HG03159 (cell line): ENCODE measurements around the gene FSHR.

Experiments
- ATAC-seq: cut with Tn5 transposase; IDR thresholded peaks from one replicate; pipeline ENCODE4 v1.9.1; 2021; ENCODE audit warnings: mild to moderate bottlenecking, moderate library complexity; ENCODE audit not compliant: unreplicated experiment

Gene FSHR

GRCh38 chr2:49033394-49034185, 120.7 kb downstream of the FSHR start:
- no peak for ATAC-seq

GRCh38 chr2:49032936-49033335, 121.4 kb downstream of the FSHR start:
- no peak for ATAC-seq

GRCh38 chr2:49032126-49032525, 122.2 kb downstream of the FSHR start:
- no peak for ATAC-seq

GRCh38 chr2:49029406-49029805, 124.9 kb downstream of the FSHR start:
- no peak for ATAC-seq

- peak; percentile 96 for ATAC-seq
These were observed 126.2 kb downstream of the FSHR start for GRCh38 chr2:49028101-49028500.

- ATAC-seq: no peak
These were observed 127.6 kb downstream of the FSHR start for GRCh38 chr2:49026706-49027105.

- no peak for ATAC-seq
These were observed 133.0 kb downstream of the FSHR start for GRCh38 chr2:49021271-49021670.

GRCh38 chr2:49005261-49005660, 149.1 kb downstream of the FSHR start:
- ATAC-seq: no peak

GRCh38 chr2:49004036-49004626, 150.2 kb downstream of the FSHR start:
- ATAC-seq: peak; percentile 68

GRCh38 chr2:49003201-49003600, 151.1 kb downstream of the FSHR start:
- ATAC-seq: no peak

GRCh38 chr2:49002750-49003149, 151.6 kb downstream of the FSHR start:
- ATAC-seq: no peak

- ATAC-seq: no peak
These were observed 153.6 kb downstream of the FSHR start for GRCh38 chr2:49000695-49001094.

- ATAC-seq: no peak
These were observed 155.9 kb downstream of the FSHR start for GRCh38 chr2:48998449-48998848.

GRCh38 chr2:48993576-48993975, 160.7 kb downstream of the FSHR start:
- ATAC-seq: peak; percentile 57

GRCh38 chr2:48991415-48992131, 162.7 kb downstream of the FSHR start:
- ATAC-seq: peak; percentile 66

GRCh38 chr2:48984922-48985321, 169.4 kb downstream of the FSHR start:
- ATAC-seq: no peak

GRCh38 chr2:48983551-48983950, 170.8 kb downstream of the FSHR start:
- ATAC-seq: no peak

GRCh38 chr2:48982887-48983435, 171.4 kb downstream of the FSHR start:
- ATAC-seq: no peak

- ATAC-seq: no peak
These were observed 173.5 kb downstream of the FSHR start for GRCh38 chr2:48980846-48981245.

- no peak for ATAC-seq
These were observed 174.6 kb downstream of the FSHR start for GRCh38 chr2:48979691-48980090.

GRCh38 chr2:48978131-48978530, 176.2 kb downstream of the FSHR start:
- ATAC-seq: no peak

- no peak for ATAC-seq
These were observed 182.5 kb downstream of the FSHR start for GRCh38 chr2:48971801-48972200.
